K562 (cell line): ENCODE measurements around the gene POLR2L. TPM values are rescaled to one million over a fixed set of nuclear protein-coding genes. Genes with fewer than 3 reads are reported as not detected.

Source experiments
- ATAC-seq: fragments of 200-7000 bp; cut with Tn5 transposase; 3 replicates; pipeline ENCODE4 v1.9.1; 2020; ENCODE audit warnings: moderate library complexity
- BruUV-seq: library from RNA; stranded (reverse); fragments of 400-500 nt; replicated peaks from 2 replicates; lab custom pipeline; 2021; lab: Mats Ljungman, UMichigan
- CTCF ChIA-PET: fragments of 300-600 bp; formaldehyde crosslinking; extraction: SDS; loops from one replicate; lab custom pipeline; 2021; ENCODE audit warnings: low intra/inter-chr PET ratio; lab: Yijun Ruan, JAX
- POLR2A ChIA-PET: fragments of 300-600, 350-650 bp; sonication (Branson Sonifier 250); formaldehyde crosslinking; extraction: SDS; loops from one replicate; lab custom pipeline; 2021; ENCODE audit warnings: antibody characterized with exemption, inconsistent platforms; lab: Yijun Ruan, JAX
- DNase-seq, 4 experiments: peaks; one replicate each; pipeline versions ENCODE4 v3.0.0 to v3.0.0-alpha.2; 2011 to 2018; ENCODE audit warnings: low spot score in 3 of 4, mixed read lengths in 3 of 4; ENCODE audit errors: extremely low read depth in 1 of 4
- FAIRE-seq: peaks from 2 replicates; lab custom pipeline; 2011; peaks lifted over from hg19 to GRCh38; lab: Jason Lieb, UNC
- H2AFZ ChIP-seq: 2 replicates; pipeline ENCODE4 v1.6.0; 2011; ENCODE audit warnings: low read depth, low read length, control low read depth, inconsistent platforms
- H3K27ac ChIP-seq: fragments of 200-600 bp; 3 replicates; pipeline ENCODE4 v1.8.0; 2011; ENCODE audit warnings: low read depth, mild to moderate bottlenecking, control low read depth, inconsistent platforms, low read length, moderate library complexity, mixed read lengths; ENCODE audit errors: extremely low read depth
- H3K27me3 ChIP-seq, 2 experiments: fragments of 300-600 bp in 1 of 2; 2 replicates in 1 of 2; 3 replicates in 1 of 2; pipeline versions ENCODE4 v1.6.0 to v1.8.0; 2011; ENCODE audit warnings: inconsistent platforms in 2 of 2, low read length in 2 of 2, mild to moderate bottlenecking in 1 of 2, mixed read lengths in 1 of 2, moderate library complexity in 1 of 2; ENCODE audit not compliant: control insufficient read depth in 2 of 2, insufficient read depth in 2 of 2
- H3K36me3 ChIP-seq: fragments of 300-600 bp; 3 replicates; pipeline ENCODE4 v1.8.0; 2011; ENCODE audit warnings: mild to moderate bottlenecking, low read length, inconsistent platforms; ENCODE audit not compliant: control insufficient read depth, insufficient read depth
- H3K4me1 ChIP-seq, 2 experiments: fragments of 200-600 bp in 1 of 2; replicated peaks in 1 of 2; 2 replicates in 1 of 2; 3 replicates in 1 of 2; pipeline versions ENCODE4 v1.5.1 to v1.8.0; 2011; ENCODE audit warnings: inconsistent platforms in 2 of 2, low read length in 2 of 2, mild to moderate bottlenecking in 1 of 2, mixed read lengths in 1 of 2, moderate library complexity in 1 of 2; ENCODE audit not compliant: control insufficient read depth in 2 of 2, insufficient read depth in 2 of 2
- H3K4me2 ChIP-seq: 2 replicates; pipeline ENCODE4 v1.6.1; 2011; ENCODE audit warnings: low read length, control low read depth, inconsistent platforms, mixed read lengths; ENCODE audit not compliant: insufficient read depth
- H3K4me3 ChIP-seq: fragments of 200-600 bp; sonication (generic), shearing (Covaris generic); 2 replicates; pipeline ENCODE4 v1.5.1; 2016; ENCODE audit warnings: control low read depth, inconsistent platforms
- H3K79me2 ChIP-seq: fragments of 200-600 bp; 3 replicates; pipeline ENCODE4 v1.8.0; 2011; ENCODE audit warnings: low read length, inconsistent platforms; ENCODE audit not compliant: control insufficient read depth, insufficient read depth
- H3K9ac ChIP-seq, 2 experiments: 2 replicates each; pipeline versions ENCODE4 v1.6.0 to v1.6.1; 2011; ENCODE audit warnings: low read depth in 2 of 2, low read length in 2 of 2, control low read depth in 1 of 2, inconsistent platforms in 1 of 2, mild to moderate bottlenecking in 1 of 2, mixed read lengths in 1 of 2; ENCODE audit not compliant: insufficient read depth in 1 of 2
- H3K9me1 ChIP-seq: one replicate; pipeline ENCODE4 v1.6.0; 2011; ENCODE audit warnings: inconsistent platforms, mild to moderate bottlenecking, low read length, moderate library complexity; ENCODE audit not compliant: control insufficient read depth, insufficient read depth
- H3K9me3 ChIP-seq: replicated peaks from 2 replicates; pipeline ENCODE4 v1.5.1; 2011; ENCODE audit warnings: low read depth, low read length, inconsistent platforms; ENCODE audit not compliant: control insufficient read depth, insufficient read depth
- H4K20me1 ChIP-seq: replicated peaks from 2 replicates; pipeline ENCODE4 v1.6.1; 2011; ENCODE audit warnings: low read length, inconsistent platforms, mixed read lengths; ENCODE audit not compliant: control insufficient read depth, insufficient read depth
- ARNT ChIP-seq, 2 experiments: fragments of 450-650 bp; IDR thresholded peaks; 2 replicates each; pipeline ENCODE4 v1.6.1; 2016; ENCODE audit warnings: mild to moderate bottlenecking in 1 of 2
- E2F3 ChIP-seq: fragments of 250-450 bp; sonication (Bioruptor Pico); IDR thresholded peaks from 2 replicates; pipeline ENCODE4 v1.4.0; 2020; ENCODE audit warnings: mild to moderate bottlenecking
- HNRNPL ChIP-seq: fragments of 200-400 bp; formaldehyde crosslinking; IDR thresholded peaks from 2 replicates; pipeline ENCODE4 v1.6.1; 2017; ENCODE audit warnings: low read depth, mild to moderate bottlenecking, low read length
- HSF4 ChIP-seq: fragments of 250-450 bp; sonication (Bioruptor Pico); IDR thresholded peaks from 2 replicates; pipeline ENCODE4 v2.1.2; 2022; ENCODE audit warnings: mild to moderate bottlenecking, moderate library complexity, borderline replicate concordance
- MCM2 ChIP-seq: fragments of 450-650 bp; IDR thresholded peaks from 2 replicates; pipeline ENCODE4 v1.6.1; 2017; ENCODE audit warnings: low read depth, mild to moderate bottlenecking
- MTF1 ChIP-seq: fragments of 250-450 bp; sonication (Bioruptor Pico); IDR thresholded peaks from 2 replicates; pipeline ENCODE4 v1.9.0; 2021; ENCODE audit warnings: moderate library complexity, mild to moderate bottlenecking, inconsistent platforms, borderline replicate concordance
- NRF1 ChIP-seq, 2 experiments: fragments of 450-650 bp; IDR thresholded peaks in 1 of 2; conservative IDR thresholded peaks in 1 of 2; 2 replicates each; pipeline ENCODE4 v1.6.1; 2014; ENCODE audit warnings: mild to moderate bottlenecking in 2 of 2
- POLR2G ChIP-seq: fragments of 200-400 bp; formaldehyde crosslinking; IDR thresholded peaks from 2 replicates; pipeline ENCODE4 v1.6.1; 2017; ENCODE audit warnings: low read depth, mild to moderate bottlenecking, antibody characterized with exemption, low read length, moderate library complexity
- RAD21 ChIP-seq, 2 experiments: fragments of 250-450 bp in 1 of 2; fragments of 450-650 bp in 1 of 2; sonication (Bioruptor Pico) in 1 of 2; formaldehyde crosslinking in 1 of 2; IDR thresholded peaks in 1 of 2; conservative IDR thresholded peaks in 1 of 2; 2 replicates each; pipeline versions ENCODE4 v1.4.0 to v1.8.0; 2020 to 2022; ENCODE audit warnings: mild to moderate bottlenecking in 2 of 2, moderate library complexity in 1 of 2
- SIX5 ChIP-seq, 2 experiments: IDR thresholded peaks; 2 replicates each; pipeline ENCODE4 v1.6.1; 2011; ENCODE audit warnings: low read length in 2 of 2, borderline replicate concordance in 1 of 2, low read depth in 1 of 2, mild to moderate bottlenecking in 1 of 2, moderate library complexity in 1 of 2; ENCODE audit not compliant: insufficient read depth in 1 of 2
- STAT5A ChIP-seq: IDR thresholded peaks from 2 replicates; pipeline ENCODE4 v1.6.1; 2012; ENCODE audit warnings: low read length, inconsistent platforms, borderline replicate concordance
- TCF7L2 ChIP-seq: fragments of 150-350 bp; IDR thresholded peaks from 2 replicates; pipeline ENCODE4 v1.6.1; 2016; ENCODE audit warnings: low read depth, mild to moderate bottlenecking, low read length, moderate library complexity
- TFAP4 ChIP-seq: sonication (generic); formaldehyde crosslinking; IDR thresholded peaks from 2 replicates; pipeline ENCODE4 v1.8.0; 2022; ENCODE audit warnings: missing genetic modification reagents, mild to moderate bottlenecking, moderate library complexity, borderline replicate concordance
- ZBTB33 ChIP-seq: sonication (generic); formaldehyde crosslinking; IDR thresholded peaks from 2 replicates; pipeline ENCODE4 v1.8.1; 2023; ENCODE audit warnings: mild to moderate bottlenecking, missing genetic modification reagents
- ZC3H4 ChIP-seq: sonication (generic); formaldehyde crosslinking; IDR thresholded peaks from 2 replicates; pipeline ENCODE4 v1.9.0; 2021; ENCODE audit warnings: missing genetic modification reagents, borderline replicate concordance
- ZKSCAN3 ChIP-seq: fragments of 250-450 bp; sonication (Bioruptor Pico); IDR thresholded peaks from 2 replicates; pipeline ENCODE4 v1.4.0; 2020
- ZNF274 ChIP-seq: IDR thresholded peaks from 2 replicates; pipeline ENCODE4 v1.6.1; 2011; ENCODE audit warnings: low read depth, mild to moderate bottlenecking, low read length, moderate library complexity, borderline replicate concordance
- ZNF316 ChIP-seq: fragments of 450-650 bp; IDR thresholded peaks from 2 replicates; pipeline ENCODE4 v1.6.1; 2016
- ZZZ3 ChIP-seq: fragments of 450-650 bp; IDR thresholded peaks from 2 replicates; pipeline ENCODE4 v1.6.1; 2016; ENCODE audit warnings: antibody characterized with exemption, mild to moderate bottlenecking, moderate library complexity
- WGBS: fragments of 100-300 bp; shearing (Covaris generic); methylation state at CpG from one replicate; pipeline ENCODE4 v1.1.6; 2016; ENCODE audit warnings: low coverage, mixed read lengths; ENCODE audit not compliant: insufficient coverage; ENCODE audit errors: missing lambda C conversion rate; 5-methylcytosine and 5-hydroxymethylcytosine counted together
- in situ Hi-C: fragments of 300-500 bp; cut with MboI; formaldehyde crosslinking; loops from 4 replicates; pipeline ENCODE4 v1.15.0; 2018; ENCODE audit warnings: inconsistent platforms, mixed read lengths
- intact Hi-C: fragments of 100-400 bp; cut with micrococcal nuclease; formaldehyde crosslinking; loops from 2 replicates; pipeline ENCODE4 v1.14.2; 2022
- polyA plus RNA-seq, 8 experiments: library from polyadenylated mRNA; depleted of rRNA in 4 of 8; stranded (reverse) in 5 of 8; unstranded in 3 of 8; fragments of >200 nt; fragmentation: Nextera tagmentation in 2 of 8; fragmentation: Illumina TruSeq in 1 of 8; extraction: Ambion mirVana in 2 of 8; extraction: Trizol in 1 of 8; gene quantifications; 2 replicates each; pipeline versions ENCODE4 v1.2.1 to v1.2.3, GENCODE V29; 2011 to 2014; ENCODE audit warnings: inconsistent platforms in 1 of 8, missing spikeins in 1 of 8
- total RNA-seq, 7 experiments: library from RNA; depleted of rRNA in 6 of 7; stranded (reverse); fragments of >200 nt in 6 of 7; fragmentation: Illumina TruSeq in 2 of 7; extraction: Trizol in 2 of 7; gene quantifications; 2 replicates each; pipeline versions ENCODE4 v1.2.1 to v1.2.3, GENCODE V29; 2011 to 2021; ENCODE audit warnings: low replicate concordance in 1 of 7
- TF ChIP-seq, protein P1 (sequence below): sonication (generic); formaldehyde crosslinking; IDR thresholded peaks from 2 replicates; pipeline ENCODE4 v1.8.0; 2022; ENCODE audit warnings: missing genetic modification reagents, mild to moderate bottlenecking, borderline replicate concordance

Gene POLR2L
- total and polyA plus RNA-seq, 9 of the 15 experiments (the other 6 are each of a cell fraction or from before 2014, with no cell fraction given): 38.3 to 688 (median 108) TPM

DNA sequence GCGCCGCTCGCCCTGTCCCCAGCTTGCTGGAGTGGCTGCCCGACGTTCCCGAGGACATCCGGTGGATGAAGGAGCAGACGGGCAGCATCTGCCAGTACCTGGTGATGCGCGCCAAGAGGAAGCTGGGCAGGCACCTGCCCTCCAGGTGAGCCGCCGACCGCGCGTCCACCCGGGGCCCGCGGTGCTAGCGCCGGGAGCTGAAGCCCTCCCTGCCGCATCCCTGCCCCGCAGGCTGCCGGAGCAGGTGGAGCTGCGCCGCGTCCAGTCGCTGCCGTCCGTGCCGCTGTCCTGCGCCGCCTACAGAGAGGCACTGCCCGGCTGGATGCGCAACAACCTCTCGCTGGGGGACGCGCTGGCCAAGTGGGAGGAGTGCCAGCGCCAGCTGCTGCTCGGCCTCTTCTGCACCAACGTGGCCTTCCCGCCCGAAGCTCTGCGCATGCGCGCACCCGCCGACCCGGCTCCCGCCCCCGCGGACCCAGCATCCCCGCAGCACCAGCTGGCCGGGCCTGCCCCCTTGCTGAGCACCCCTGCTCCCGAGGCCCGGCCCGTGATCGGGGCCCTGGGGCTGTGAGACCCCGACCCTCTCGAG, 17.9 kb downstream of the POLR2L start:
- Histone ChIP-seq H3K9me1 (peaks cover 6% of the 10 kb centered on the region), H3K9ac (no peak overlapping the region), H2AFZ (no peak overlapping the region), H3K79me2 (peaks cover 28% of the 10 kb centered on the region), H3K4me3 (no peak overlapping the region), H3K27ac (no peak overlapping the region), H3K27me3 (no peaks in the 10 kb centered on the region), H3K36me3 (peaks cover 39% of the 10 kb centered on the region; the same call in 1 of the 3 replicates), H3K4me2 (no peak overlapping the region), H4K20me1 (peaks cover 13% of the 10 kb centered on the region), H3K4me1 (peaks cover 28 to 92% of the 10 kb centered on the region in 2 experiments), H3K9me3 (no peaks in the 10 kb centered on the region)
- FAIRE-seq (no peak), ATAC-seq (no peak), DNase-seq (no peak)
- intact Hi-C loops (no loop called here), in situ Hi-C loops (no loop called here)
- POLR2A ChIA-PET: interaction anchor here (0.6 to 1.9 kb wide), 5 partner anchors 8 to 33 kb away, joined by 3 to 6 read pairs (median 3); partner anchors contain the start of gene RPLP2
- CTCF ChIA-PET: no interaction called here
- BruUV-seq: no TSS peak
- WGBS: 97% methylated on average over 6 of the region's 59 CpGs
- no peak for TF ChIP-seq STAT5A
- TF ChIP-seq ZBTB33 (CRISPR knock-in tag): peak; percentile 91
- TF ChIP-seq ARNT (IDR thresholded peaks at IDR 0.05): no peak
- TF ChIP-seq TFAP4: no peak
- TF ChIP-seq MTF1 (CRISPR knock-in tag): no peak
- TF ChIP-seq SIX5 (IDR thresholded peaks at IDR 0.05; ENCODE audit: borderline replicate concordance in 1 of 2, insufficient read depth in 1 of 2, low read depth in 1 of 2, low read length in 2 of 2): no peak
- no peak for TF ChIP-seq HSF4 (CRISPR knock-in tag)
- no peak for TF ChIP-seq NRF1 (conservative IDR thresholded peaks at IDR 0.05 in 1 of 2, IDR thresholded peaks at IDR 0.05 in 1 of 2)
- no peak for TF ChIP-seq MCM2
- TF ChIP-seq, protein P1, sequence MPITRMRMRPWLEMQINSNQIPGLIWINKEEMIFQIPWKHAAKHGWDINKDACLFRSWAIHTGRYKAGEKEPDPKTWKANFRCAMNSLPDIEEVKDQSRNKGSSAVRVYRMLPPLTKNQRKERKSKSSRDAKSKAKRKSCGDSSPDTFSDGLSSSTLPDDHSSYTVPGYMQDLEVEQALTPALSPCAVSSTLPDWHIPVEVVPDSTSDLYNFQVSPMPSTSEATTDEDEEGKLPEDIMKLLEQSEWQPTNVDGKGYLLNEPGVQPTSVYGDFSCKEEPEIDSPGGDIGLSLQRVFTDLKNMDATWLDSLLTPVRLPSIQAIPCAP (CRISPR knock-in tag): no peak
- TF ChIP-seq ZNF274: no peak
- no peak for TF ChIP-seq ZNF316
- TF ChIP-seq ZC3H4 (CRISPR knock-in tag): no peak
- TF ChIP-seq TCF7L2: no peak
- no peak for TF ChIP-seq RAD21 (CRISPR knock-in tag; conservative IDR thresholded peaks at IDR 0.05 in 1 of 2, IDR thresholded peaks at IDR 0.05 in 1 of 2)
- no peak for TF ChIP-seq E2F3 (CRISPR knock-in tag)
- peak; percentile 57; the same call in 1 of the 2 replicates for TF ChIP-seq HNRNPL
- peak; percentile 60; the same call in 1 of the 2 replicates for TF ChIP-seq POLR2G
- no peak for TF ChIP-seq ZKSCAN3
- TF ChIP-seq ZZZ3: no peak
